Parathyroid adenoma (tissue), 2 donors: ENCODE results near the gene ECI2.

Experiments used
- H2AFZ ChIP-seq: fragments of 300-600 bp; sonication (generic); one replicate; pipeline ENCODE4 v1.7.0; 2017; ENCODE audit warnings: antibody characterized with exemption, mild to moderate bottlenecking
- H3K27ac ChIP-seq: fragments of 300-600 bp; sonication (generic); one replicate; pipeline ENCODE4 v1.7.0; 2017
- H3K27me3 ChIP-seq: fragments of 300-600 bp; sonication (generic); one replicate; pipeline ENCODE4 v1.7.0; 2017; ENCODE audit warnings: low read length; ENCODE audit not compliant: control insufficient read depth, insufficient read depth
- H3K36me3 ChIP-seq: fragments of 300-600 bp; sonication (generic); one replicate; pipeline ENCODE4 v1.7.0; 2017; ENCODE audit warnings: low read length; ENCODE audit not compliant: control insufficient read depth, insufficient read depth
- H3K4me1 ChIP-seq: fragments of 300-600 bp; sonication (generic); one replicate; pipeline ENCODE4 v1.7.0; 2017; ENCODE audit warnings: control low read depth
- H3K4me2 ChIP-seq: fragments of 300-600 bp; sonication (generic); one replicate; pipeline ENCODE4 v1.7.0; 2017; ENCODE audit warnings: low read length
- H3K4me3 ChIP-seq: fragments of 300-600 bp; sonication (generic); one replicate; pipeline ENCODE4 v1.7.0; 2017; ENCODE audit warnings: low read depth, low read length
- H3K79me2 ChIP-seq: fragments of 300-600 bp; sonication (generic); one replicate; pipeline ENCODE4 v1.7.0; 2017; ENCODE audit warnings: control low read depth
- H3K9ac ChIP-seq: fragments of 300-600 bp; sonication (generic); one replicate; pipeline ENCODE4 v1.7.0; 2017; ENCODE audit warnings: mild to moderate bottlenecking
- H3K9me3 ChIP-seq: fragments of 300-600 bp; sonication (generic); one replicate; pipeline ENCODE4 v1.7.0; 2017; ENCODE audit warnings: low read length; ENCODE audit not compliant: control insufficient read depth
- TF ChIP-seq, protein P1 (sequence below): fragments of 300-600 bp; sonication (generic); IDR thresholded peaks from one replicate; pipeline ENCODE4 v1.7.0; 2017; ENCODE audit warnings: antibody characterized with exemption, mild to moderate bottlenecking
- donor health status: primary hyperparathyroidism.

The ECI2 gene

DNA sequence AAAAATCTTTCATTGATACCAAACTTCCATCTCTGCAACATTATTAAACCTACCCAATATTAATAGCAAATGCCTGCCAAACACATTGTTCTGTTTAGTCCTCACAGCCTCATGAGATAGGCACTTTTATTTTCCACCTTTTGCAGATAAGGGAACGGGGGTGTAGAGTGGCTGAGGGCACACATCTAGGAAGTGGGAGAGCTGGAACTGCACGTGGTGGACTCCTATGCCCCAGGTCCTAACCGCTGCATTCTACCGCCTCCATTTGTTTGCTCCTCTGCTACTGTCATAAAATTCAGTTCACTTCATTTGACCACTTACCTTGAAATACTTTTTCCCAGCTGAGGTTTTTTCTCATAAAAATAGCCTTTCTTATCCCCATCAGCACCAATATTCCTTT, 64.0 kb downstream of the ECI2 start:
- no peak overlapping the region for H2AFZ ChIP-seq
- no peak overlapping the region for H3K27ac ChIP-seq
- TF ChIP-seq, protein P1, sequence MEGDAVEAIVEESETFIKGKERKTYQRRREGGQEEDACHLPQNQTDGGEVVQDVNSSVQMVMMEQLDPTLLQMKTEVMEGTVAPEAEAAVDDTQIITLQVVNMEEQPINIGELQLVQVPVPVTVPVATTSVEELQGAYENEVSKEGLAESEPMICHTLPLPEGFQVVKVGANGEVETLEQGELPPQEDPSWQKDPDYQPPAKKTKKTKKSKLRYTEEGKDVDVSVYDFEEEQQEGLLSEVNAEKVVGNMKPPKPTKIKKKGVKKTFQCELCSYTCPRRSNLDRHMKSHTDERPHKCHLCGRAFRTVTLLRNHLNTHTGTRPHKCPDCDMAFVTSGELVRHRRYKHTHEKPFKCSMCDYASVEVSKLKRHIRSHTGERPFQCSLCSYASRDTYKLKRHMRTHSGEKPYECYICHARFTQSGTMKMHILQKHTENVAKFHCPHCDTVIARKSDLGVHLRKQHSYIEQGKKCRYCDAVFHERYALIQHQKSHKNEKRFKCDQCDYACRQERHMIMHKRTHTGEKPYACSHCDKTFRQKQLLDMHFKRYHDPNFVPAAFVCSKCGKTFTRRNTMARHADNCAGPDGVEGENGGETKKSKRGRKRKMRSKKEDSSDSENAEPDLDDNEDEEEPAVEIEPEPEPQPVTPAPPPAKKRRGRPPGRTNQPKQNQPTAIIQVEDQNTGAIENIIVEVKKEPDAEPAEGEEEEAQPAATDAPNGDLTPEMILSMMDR: no peak
- H3K4me3 ChIP-seq: no peak overlapping the region
- H3K79me2 ChIP-seq: no peaks in the 10 kb centered on the region
- no peaks in the 10 kb centered on the region for H3K4me1 ChIP-seq
- H3K9ac ChIP-seq: no peak overlapping the region
- H3K4me2 ChIP-seq: no peak overlapping the region
- no peaks in the 10 kb centered on the region for H3K27me3 ChIP-seq
- no peaks in the 10 kb centered on the region for H3K9me3 ChIP-seq
- no peaks in the 10 kb centered on the region for H3K36me3 ChIP-seq

DNA sequence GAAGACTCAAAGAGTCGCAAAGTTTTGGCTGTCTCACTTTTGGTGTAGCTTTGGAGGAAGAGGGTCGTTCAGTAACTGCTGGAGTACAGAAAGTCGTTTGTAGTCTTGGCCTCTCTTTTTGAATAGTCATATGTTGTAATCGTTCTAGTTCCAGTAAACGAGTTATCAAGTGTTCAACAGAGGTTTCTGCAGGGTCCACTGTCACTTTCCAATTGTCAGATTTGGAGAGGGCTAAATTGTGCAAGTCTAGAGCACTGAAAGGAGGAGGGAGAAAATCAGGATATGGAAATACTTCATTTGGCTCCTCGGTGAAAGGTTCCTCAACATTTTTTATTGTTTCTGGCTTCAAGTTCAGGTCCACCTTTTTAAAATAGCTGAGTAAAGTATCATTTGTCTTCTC, 66.2 kb downstream of the ECI2 start:
- H3K27ac ChIP-seq: no peak overlapping the region
- H3K9ac ChIP-seq: no peak overlapping the region
- H3K36me3 ChIP-seq: no peaks in the 10 kb centered on the region
- TF ChIP-seq, protein P1: no peak
- no peak overlapping the region for H3K4me2 ChIP-seq
- no peaks in the 10 kb centered on the region for H3K4me1 ChIP-seq
- no peaks in the 10 kb centered on the region for H3K79me2 ChIP-seq
- no peak overlapping the region for H2AFZ ChIP-seq
- H3K4me3 ChIP-seq: no peak overlapping the region
- no peaks in the 10 kb centered on the region for H3K9me3 ChIP-seq
- H3K27me3 ChIP-seq: no peaks in the 10 kb centered on the region

DNA sequence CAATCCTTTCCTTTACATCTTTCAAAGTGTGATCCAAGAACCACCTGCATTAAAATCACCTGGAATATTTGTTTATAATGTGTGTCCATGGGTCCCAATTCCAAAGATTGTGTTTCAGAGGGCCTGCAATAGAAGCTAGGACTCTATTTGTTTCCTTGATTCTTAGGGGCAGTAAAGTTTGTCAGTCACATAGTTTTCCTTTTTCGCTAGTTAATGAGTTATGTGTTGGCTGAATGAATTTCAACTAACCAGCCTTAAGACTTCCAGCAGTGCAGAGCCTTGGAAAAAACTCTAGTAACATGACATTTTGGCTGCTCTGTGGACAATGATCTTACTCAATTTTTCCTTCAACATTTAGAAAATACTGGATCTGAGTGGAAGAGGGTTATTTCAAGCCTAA, 67.7 kb downstream of the ECI2 start:
- no peaks in the 10 kb centered on the region for H3K4me1 ChIP-seq
- H3K4me3 ChIP-seq: no peak overlapping the region
- TF ChIP-seq, protein P1: no peak
- no peaks in the 10 kb centered on the region for H3K79me2 ChIP-seq
- H3K4me2 ChIP-seq: no peak overlapping the region
- H3K27me3 ChIP-seq: no peaks in the 10 kb centered on the region
- no peaks in the 10 kb centered on the region for H3K9me3 ChIP-seq
- no peak overlapping the region for H3K27ac ChIP-seq
- H2AFZ ChIP-seq: no peak overlapping the region
- no peaks in the 10 kb centered on the region for H3K36me3 ChIP-seq
- no peak overlapping the region for H3K9ac ChIP-seq

DNA sequence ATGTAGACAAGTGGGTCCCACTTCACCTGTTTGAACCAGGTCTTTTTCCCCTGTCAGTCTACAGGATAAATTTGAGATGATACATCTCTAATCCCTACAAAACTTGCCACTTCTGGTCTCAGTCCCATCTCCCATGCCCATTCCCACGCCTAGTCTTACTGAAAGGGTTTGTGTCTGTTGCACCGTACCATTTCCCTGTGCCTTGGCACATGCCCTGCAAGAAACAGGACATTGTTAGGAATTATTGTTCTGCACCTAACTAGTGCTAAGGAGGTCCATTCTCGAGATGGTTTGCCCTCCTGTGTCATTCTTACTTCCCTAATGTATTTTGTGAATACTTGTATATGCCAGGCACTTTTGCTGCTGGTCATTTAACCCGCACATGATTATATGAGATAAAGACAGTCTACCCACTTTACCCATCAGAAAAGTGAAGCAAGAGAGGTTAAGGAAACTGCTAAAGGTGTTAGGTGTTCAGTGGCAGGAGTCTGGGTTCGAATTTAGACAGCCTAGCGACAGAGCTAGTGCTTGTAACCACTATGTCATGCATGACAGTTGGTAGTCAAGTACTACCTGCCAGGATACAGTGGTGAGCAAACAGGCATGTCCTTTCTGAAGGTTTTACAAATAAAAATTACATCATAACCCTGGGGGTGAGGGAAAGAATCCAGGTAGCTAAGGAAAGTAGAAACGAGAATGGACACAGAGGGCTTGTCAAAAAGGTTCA, 69.2 kb downstream of the ECI2 start:
- Histone ChIP-seq H3K79me2 (no peaks in the 10 kb centered on the region), H3K9ac (no peak overlapping the region), H3K36me3 (no peaks in the 10 kb centered on the region), H3K4me3 (no peak overlapping the region), H3K27ac (no peak overlapping the region), H3K9me3 (no peaks in the 10 kb centered on the region), H3K27me3 (no peaks in the 10 kb centered on the region), H3K4me1 (no peaks in the 10 kb centered on the region), H2AFZ (no peak overlapping the region), H3K4me2 (no peak overlapping the region)
- TF ChIP-seq, protein P1: no peak
